LoVo (cell line): ENCODE results near the gene EME1.

Experiments used
- DNase-seq: peaks from one replicate; pipeline ENCODE4 v3.0.0-alpha.2; 2016; ENCODE audit warnings: low spot score

The EME1 gene

GRCh38 chr17:50348522-50349242, 24.3 kb upstream of the EME1 start:
- DNase-seq = no peak

DNA sequence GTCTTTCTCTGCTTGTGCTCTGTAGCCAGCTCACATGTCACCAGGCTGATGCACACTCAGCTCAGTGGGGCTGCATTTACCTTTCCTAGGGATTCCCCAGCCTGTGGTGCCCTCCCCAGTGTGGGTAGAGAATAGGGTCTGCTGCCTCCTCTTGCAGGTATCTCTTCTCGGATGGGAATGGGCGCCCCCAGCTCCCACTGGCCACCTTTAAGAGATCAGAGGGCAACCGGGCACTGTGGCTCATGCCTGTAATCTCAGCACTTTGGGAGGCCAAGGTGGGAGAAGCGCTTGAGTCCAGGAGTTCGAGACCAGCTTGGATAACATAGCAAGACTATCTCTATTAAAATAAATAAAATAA, 23.8 kb upstream of the EME1 start:
- no peak for DNase-seq

DNA sequence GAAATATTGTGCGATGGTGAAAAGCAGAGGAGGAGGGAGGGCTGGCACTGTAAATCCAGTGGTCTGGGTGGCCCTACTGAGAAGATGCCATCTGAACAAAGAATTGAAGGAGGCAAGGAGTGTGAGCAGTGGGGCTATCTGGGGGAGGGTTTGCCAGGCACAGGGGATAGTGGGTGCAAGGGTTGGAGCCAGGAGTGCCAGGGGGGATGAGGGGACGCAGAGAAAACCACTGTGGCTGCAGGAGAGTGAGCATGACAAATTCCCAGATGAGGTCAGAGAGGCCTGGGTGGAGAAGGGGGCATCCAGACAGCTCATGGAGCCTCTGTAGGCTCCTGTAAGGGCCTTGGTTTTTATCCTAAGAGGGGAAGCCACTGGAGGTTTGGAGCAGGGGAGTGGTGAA, 22.3 kb upstream of the EME1 start:
- no peak for DNase-seq

- DNase-seq = no peak
Measured at GRCh38 chr17:50352072-50352692, 20.8 kb upstream of the EME1 start.

GRCh38 chr17:50352693-50353599, 20.1 kb upstream of the EME1 start:
- DNase-seq = no peak

- no peak for DNase-seq
Measured at GRCh38 chr17:50353600-50354195, 19.3 kb upstream of the EME1 start.

DNA sequence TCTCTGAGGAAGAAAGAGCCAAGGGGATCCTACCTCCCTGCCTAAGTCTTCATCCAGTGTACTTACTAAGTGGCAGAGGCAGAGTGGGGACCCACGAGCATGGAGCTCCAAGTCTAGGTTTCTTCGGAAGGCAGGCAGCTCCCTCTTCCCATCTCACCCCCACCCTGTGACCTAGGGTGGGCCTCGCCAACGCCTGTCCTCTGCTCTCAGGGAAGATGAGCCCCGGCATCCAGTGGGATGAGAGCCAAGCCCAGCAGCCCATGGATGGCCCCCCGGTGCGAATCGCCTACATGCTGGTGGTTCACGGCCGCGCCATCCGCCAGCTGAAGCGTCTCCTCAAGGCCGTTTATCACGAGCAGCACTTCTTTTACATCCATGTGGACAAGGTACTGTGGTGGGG, 18.8 kb upstream of the EME1 start:
- DNase-seq = no peak

GRCh38 chr17:50354776-50355175, 18.3 kb upstream of the EME1 start:
- DNase-seq = no peak

DNA sequence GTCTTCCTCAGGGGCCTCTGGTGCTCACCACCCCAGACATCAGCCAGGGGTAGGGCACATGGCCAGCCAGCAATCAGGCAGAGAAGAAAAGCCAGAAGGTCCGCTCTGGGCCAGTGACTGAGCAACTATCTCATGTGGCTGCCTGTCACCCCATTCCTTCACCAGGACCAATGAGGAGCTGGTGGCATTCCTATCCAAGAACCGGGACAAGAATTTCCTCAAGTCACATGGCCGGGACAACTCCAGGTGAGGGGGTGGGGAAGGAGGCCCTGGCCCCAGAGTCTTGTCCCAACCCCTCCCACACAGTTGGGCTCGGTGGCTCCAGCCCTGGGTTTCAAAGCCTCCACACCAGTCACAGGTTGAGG, 17.7 kb upstream of the EME1 start:
- no peak for DNase-seq

DNA sequence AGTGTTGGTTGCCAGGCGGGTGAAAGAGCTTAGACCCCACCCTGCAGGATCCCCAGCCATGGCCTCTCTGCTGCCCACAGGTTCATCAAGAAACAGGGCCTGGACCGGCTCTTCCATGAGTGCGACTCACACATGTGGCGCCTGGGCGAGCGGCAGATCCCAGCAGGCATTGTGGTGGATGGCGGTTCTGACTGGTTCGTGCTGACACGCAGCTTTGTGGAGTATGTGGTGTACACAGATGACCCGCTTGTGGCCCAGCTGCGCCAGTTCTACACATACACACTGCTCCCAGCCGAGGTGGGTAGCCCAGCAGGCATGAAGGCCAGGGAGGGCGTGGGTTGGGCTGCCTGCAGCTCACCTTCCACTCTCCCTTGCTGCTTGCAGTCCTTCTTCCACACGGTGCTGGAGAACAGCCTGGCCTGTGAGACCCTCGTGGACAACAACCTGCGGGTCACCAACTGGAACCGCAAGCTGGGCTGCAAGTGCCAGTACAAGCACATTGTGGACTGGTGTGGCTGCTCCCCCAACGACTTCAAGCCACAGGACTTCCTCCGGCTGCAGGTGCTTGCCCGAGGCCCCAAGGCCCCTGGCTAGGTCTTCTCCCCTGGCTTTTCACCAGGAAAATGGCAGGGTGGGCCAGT, 17.2 kb upstream of the EME1 start:
- no peak for DNase-seq

DNA sequence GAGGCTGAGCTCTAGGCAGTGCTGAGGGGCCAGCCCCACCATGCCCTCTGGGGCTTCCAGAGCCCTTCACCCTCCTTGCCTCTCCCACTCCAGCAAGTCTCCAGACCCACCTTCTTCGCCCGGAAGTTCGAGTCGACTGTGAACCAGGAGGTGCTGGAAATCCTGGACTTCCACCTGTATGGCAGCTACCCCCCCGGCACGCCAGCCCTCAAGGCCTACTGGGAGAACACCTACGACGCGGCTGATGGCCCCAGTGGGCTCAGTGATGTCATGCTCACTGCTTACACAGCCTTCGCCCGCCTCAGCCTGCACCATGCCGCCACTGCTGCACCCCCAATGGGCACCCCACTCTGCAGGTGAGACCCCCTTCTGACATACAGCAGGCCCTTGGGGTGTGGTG, 16.6 kb upstream of the EME1 start:
- no peak for DNase-seq

DNA sequence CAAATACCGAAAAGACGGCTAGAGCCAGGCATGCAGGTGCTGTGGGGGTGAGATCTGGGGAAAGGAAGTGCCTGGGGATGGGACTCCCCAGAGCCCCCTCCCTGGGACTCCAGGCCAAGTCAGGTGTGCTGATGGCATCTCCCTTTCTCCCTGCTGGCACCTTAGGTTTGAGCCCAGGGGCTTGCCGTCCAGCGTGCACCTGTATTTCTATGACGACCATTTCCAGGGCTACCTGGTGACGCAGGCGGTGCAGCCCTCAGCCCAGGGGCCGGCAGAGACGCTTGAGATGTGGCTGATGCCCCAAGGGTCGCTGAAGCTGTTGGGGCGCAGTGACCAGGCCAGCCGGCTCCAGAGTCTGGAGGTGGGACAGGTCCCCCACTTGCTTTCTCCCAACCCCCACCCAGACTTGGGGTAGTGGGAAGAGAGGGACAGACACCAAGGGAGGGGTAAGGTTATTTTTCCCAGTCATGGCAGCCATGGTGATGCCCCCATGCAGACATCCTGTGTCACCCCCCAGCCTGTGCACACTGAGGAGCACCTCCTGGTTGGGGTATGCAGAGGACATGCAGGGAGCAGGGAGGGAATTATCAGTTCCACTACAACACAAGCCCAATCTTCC, 16.0 kb upstream of the EME1 start:
- DNase-seq = no peak

GRCh38 chr17:50358177-50358576, 14.9 kb upstream of the EME1 start:
- no peak for DNase-seq

GRCh38 chr17:50359005-50359699, 13.9 kb upstream of the EME1 start:
- DNase-seq = no peak

GRCh38 chr17:50359998-50360461, 13.0 kb upstream of the EME1 start:
- no peak for DNase-seq

- DNase-seq = no peak
Measured at GRCh38 chr17:50360486-50361115, 12.4 kb upstream of the EME1 start.

GRCh38 chr17:50361561-50362480, 11.2 kb upstream of the EME1 start:
- DNase-seq = peak; percentile 57

DNA sequence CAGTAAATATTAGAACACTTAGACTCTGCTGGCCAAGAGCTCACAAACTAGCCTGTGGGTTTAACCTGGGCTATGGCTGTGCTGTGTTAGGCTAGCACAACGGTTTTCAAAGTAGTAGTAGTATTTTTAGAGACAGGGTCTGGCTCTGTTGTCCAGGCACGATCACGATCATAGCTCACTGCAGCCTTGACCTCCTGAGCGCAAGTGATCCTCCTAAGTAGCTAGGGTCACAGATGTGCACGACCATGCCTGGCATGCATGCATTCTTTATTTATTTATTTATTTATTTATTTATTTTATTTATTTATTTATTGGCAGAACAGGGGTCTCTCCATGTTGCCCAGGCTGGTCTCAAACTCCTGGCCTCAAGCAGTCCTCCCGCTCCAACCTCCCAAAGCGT, 10.4 kb upstream of the EME1 start:
- no peak for DNase-seq
